IMR-90 (cell line): ENCODE data around the gene STX7. TPM values are rescaled to one million over a fixed set of nuclear protein-coding genes. Genes with fewer than 3 reads are reported as not detected.

Experiments
- ATAC-seq: fragments of 200-7000 bp; cut with Tn5 transposase; 2 replicates; pipeline ENCODE4 v1.9.1; 2020; ENCODE audit warnings: low read depth, mild to moderate bottlenecking, moderate library complexity
- BruUV-seq: library from RNA; stranded (reverse); fragments of 400-500 nt; replicated peaks from 2 replicates; lab custom pipeline; 2021; lab: Mats Ljungman, UMichigan
- CTCF ChIA-PET: fragments of 300-600 bp; formaldehyde crosslinking; extraction: SDS; loops from one replicate; lab custom pipeline; 2021; ENCODE audit warnings: antibody characterized with exemption; lab: Yijun Ruan, JAX
- POLR2A ChIA-PET: fragments of 300-600 bp; sonication (Branson Sonifier 250); formaldehyde crosslinking; loops from one replicate; lab custom pipeline; 2022; ENCODE audit warnings: antibody characterized with exemption; ENCODE audit not compliant: unreplicated experiment; lab: Charles Lee
- DNase-seq: peaks from one replicate; pipeline ENCODE4 v3.0.0; 2013
- H2AFZ ChIP-seq: replicated peaks from 2 replicates; pipeline ENCODE3; 2013; ENCODE audit warnings: low read length, mild to moderate bottlenecking; ENCODE audit not compliant: poor library complexity
- H2AK5ac ChIP-seq: 2 replicates; pipeline ENCODE4 v1.6.1; 2013; ENCODE audit warnings: low read depth, low read length, inconsistent platforms
- H2AK9ac ChIP-seq: replicated peaks from 2 replicates; pipeline ENCODE3; 2013; ENCODE audit warnings: mild to moderate bottlenecking, low read depth, low read length, moderate library complexity; ENCODE audit not compliant: poor library complexity
- H2BK120ac ChIP-seq: 2 replicates; pipeline ENCODE4 v1.6.1; 2013; ENCODE audit warnings: low read depth, low read length, inconsistent platforms
- H2BK15ac ChIP-seq: 3 replicates; pipeline ENCODE4 v1.6.1; 2013; ENCODE audit warnings: low read depth, low read length, inconsistent platforms
- H2BK20ac ChIP-seq: 2 replicates; pipeline ENCODE4 v1.6.1; 2013; ENCODE audit warnings: low read depth, mild to moderate bottlenecking, inconsistent platforms, low read length, moderate library complexity
- H2BK5ac ChIP-seq: 2 replicates; pipeline ENCODE4 v1.6.1; 2013; ENCODE audit warnings: mild to moderate bottlenecking, low read depth, low read length, inconsistent platforms; ENCODE audit not compliant: poor library complexity, severe bottlenecking
- H3K14ac ChIP-seq: replicated peaks from 2 replicates; pipeline ENCODE4 v1.6.1; 2013; ENCODE audit warnings: low read depth, low read length, inconsistent platforms
- H3K18ac ChIP-seq: 2 replicates; pipeline ENCODE4 v1.6.1; 2013; ENCODE audit warnings: low read depth, low read length, control low read depth
- H3K23ac ChIP-seq: 2 replicates; pipeline ENCODE4 v1.6.1; 2013; ENCODE audit warnings: low read depth, low read length, inconsistent platforms
- H3K27ac ChIP-seq: 2 replicates; pipeline ENCODE4 v1.5.1; 2013; ENCODE audit warnings: mild to moderate bottlenecking, control low read depth, low read length; ENCODE audit not compliant: insufficient read depth
- H3K27me3 ChIP-seq: 2 replicates; pipeline ENCODE4 v1.6.1; 2013; ENCODE audit warnings: low read length; ENCODE audit not compliant: control insufficient read depth, insufficient read depth
- H3K36me3 ChIP-seq: 2 replicates; pipeline ENCODE4 v1.6.1; 2013; ENCODE audit warnings: low read length, mixed read lengths; ENCODE audit not compliant: control insufficient read depth, insufficient read depth
- H3K4ac ChIP-seq: 2 replicates; pipeline ENCODE4 v1.6.1; 2013; ENCODE audit warnings: low read depth, low read length, inconsistent platforms
- H3K4me1 ChIP-seq: 2 replicates; pipeline ENCODE4 v1.6.1; 2013; ENCODE audit warnings: low read length, mixed read lengths; ENCODE audit not compliant: control insufficient read depth, insufficient read depth
- H3K4me2 ChIP-seq: 2 replicates; pipeline ENCODE4 v1.6.1; 2013; ENCODE audit warnings: low read depth, mild to moderate bottlenecking, control low read depth, low read length, moderate library complexity
- H3K4me3 ChIP-seq: 2 replicates; pipeline ENCODE4 v1.5.1; 2013; ENCODE audit warnings: low read depth, mild to moderate bottlenecking, control low read depth, low read length, moderate library complexity; ENCODE audit not compliant: insufficient read depth
- H3K56ac ChIP-seq: 2 replicates; pipeline ENCODE4 v1.6.1; 2013; ENCODE audit warnings: low read length, inconsistent platforms; ENCODE audit not compliant: insufficient read depth; ENCODE audit errors: extremely low read depth
- H3K79me1 ChIP-seq, 2 experiments: 2 replicates each; pipeline ENCODE4 v1.6.1; 2013; ENCODE audit warnings: low read length in 2 of 2, inconsistent platforms in 1 of 2, low read depth in 1 of 2
- H3K9ac ChIP-seq: 2 replicates; pipeline ENCODE4 v1.6.1; 2013; ENCODE audit warnings: low read depth, low read length, control low read depth
- H3K9me1 ChIP-seq: 2 replicates; pipeline ENCODE4 v1.6.1; 2013; ENCODE audit warnings: low read length, inconsistent platforms; ENCODE audit not compliant: insufficient read depth
- H3K9me3 ChIP-seq: 2 replicates; pipeline ENCODE4 v1.6.1; 2013; ENCODE audit warnings: low read length; ENCODE audit not compliant: control insufficient read depth, insufficient read depth
- H4K20me1 ChIP-seq: 2 replicates; pipeline ENCODE4 v1.6.1; 2013; ENCODE audit warnings: low read length, inconsistent platforms; ENCODE audit not compliant: insufficient read depth
- H4K5ac ChIP-seq: 2 replicates; pipeline ENCODE4 v1.6.1; 2013; ENCODE audit warnings: mild to moderate bottlenecking, low read depth, low read length, control low read depth
- H4K8ac ChIP-seq, 2 experiments: 2 replicates each; pipeline ENCODE4 v1.6.1; 2013; ENCODE audit warnings: low read depth in 2 of 2, low read length in 2 of 2, control low read depth in 1 of 2, inconsistent platforms in 1 of 2
- H4K91ac ChIP-seq: 2 replicates; pipeline ENCODE4 v1.6.1; 2013; ENCODE audit warnings: low read depth, low read length, inconsistent platforms; ENCODE audit not compliant: insufficient read depth
- BHLHE40 ChIP-seq: fragments of 150-350 bp; IDR thresholded peaks from 2 replicates; pipeline ENCODE4 v1.6.1; 2016; ENCODE audit warnings: mild to moderate bottlenecking, low read depth, low read length
- CEBPB ChIP-seq: IDR thresholded peaks from 2 replicates; pipeline ENCODE4 v1.6.1; 2012; ENCODE audit warnings: low read depth, low read length, improper control_type of control experiment
- CHD1 ChIP-seq: IDR thresholded peaks from 2 replicates; pipeline ENCODE4 v1.6.1; 2012; ENCODE audit warnings: low read depth, low read length, improper control_type of control experiment
- CTCF ChIP-seq: conservative IDR thresholded peaks from 2 replicates; pipeline ENCODE4 v1.5.1; 2012; ENCODE audit warnings: mild to moderate bottlenecking, low read depth, low read length, improper control_type of control experiment
- MXI1 ChIP-seq: IDR thresholded peaks from 2 replicates; pipeline ENCODE4 v1.6.1; 2012; ENCODE audit warnings: low read depth, mild to moderate bottlenecking, low read length, moderate library complexity, borderline replicate concordance
- POLR2A ChIP-seq: IDR thresholded peaks from 2 replicates; pipeline ENCODE4 v1.6.1; 2012; ENCODE audit warnings: mild to moderate bottlenecking, low read depth, low read length
- RAD21 ChIP-seq: IDR thresholded peaks from 2 replicates; pipeline ENCODE4 v1.6.1; 2012; ENCODE audit warnings: low read length, improper control_type of control experiment
- RFX5 ChIP-seq: IDR thresholded peaks from 2 replicates; pipeline ENCODE4 v1.8.0; 2012; ENCODE audit warnings: low read depth, mild to moderate bottlenecking, low read length, moderate library complexity
- SMC3 ChIP-seq: fragments of 150-350 bp; IDR thresholded peaks from 2 replicates; pipeline ENCODE4 v1.6.1; 2016; ENCODE audit warnings: low read depth, mild to moderate bottlenecking, antibody characterized with exemption, low read length, moderate library complexity
- WGBS, 2 experiments: methylation state at CpG; one replicate each; pipeline versions ENCODE4 v1.1.5 to v1.1.7; 2013; ENCODE audit warnings: missing lambda C conversion rate in 2 of 2; ENCODE audit not compliant: insufficient read length in 1 of 2; ENCODE audit errors: extremely low coverage in 2 of 2; 5-methylcytosine and 5-hydroxymethylcytosine counted together
- dilution Hi-C: fragments of 300-500 bp; cut with HindIII; formaldehyde crosslinking; loops from one replicate; pipeline ENCODE4 v1.14.3; 2018; ENCODE audit warnings: low sequenced_read_pairs; ENCODE audit not compliant: unreplicated experiment
- in situ Hi-C: fragments of 300-500 bp; cut with MboI; formaldehyde crosslinking; loops from 3 replicates; pipeline ENCODE4 v1.14.3; 2019; ENCODE audit warnings: low sequenced_read_pairs, inconsistent platforms, mixed read lengths
- intact Hi-C: fragments of 100-400 bp; cut with micrococcal nuclease; formaldehyde crosslinking; loops from 2 replicates; pipeline ENCODE4 v1.10.0; 2022
- polyA plus RNA-seq, 3 experiments: library from polyadenylated mRNA; depleted of rRNA; stranded (reverse); fragments of >200 nt; gene quantifications; 2 replicates each; pipeline ENCODE4 v1.2.3, GENCODE V29; 2012; ENCODE audit warnings: low replicate concordance in 1 of 3
- total RNA-seq: library from RNA; depleted of rRNA; stranded (reverse); fragments of >200 nt; gene quantifications from 2 replicates; pipeline ENCODE4 v1.2.3, GENCODE V29; 2012
- TF ChIP-seq, protein P1 (sequence below): fragments of 150-350 bp; IDR thresholded peaks from 2 replicates; pipeline ENCODE4 v1.6.1; 2016; ENCODE audit warnings: low read depth, mild to moderate bottlenecking, low read length, moderate library complexity, borderline replicate concordance

The STX7 gene
- total and polyA plus RNA-seq, 2 of the 4 experiments (the other 2 are of a cell fraction): 16.5 to 35.1 TPM

GRCh38 chr6:132505158-132505557 lies 7.8 kb downstream of the STX7 start:
- peaks cover 2% of the 10 kb centered on the region; the same call in 1 of the 2 replicates for H3K4me1 ChIP-seq
- H4K5ac ChIP-seq: no peak overlapping the region
- H2BK20ac ChIP-seq: no peak overlapping the region
- H3K79me1 ChIP-seq: peaks cover 40 to 62% of the 10 kb centered on the region in 2 experiments
- CTCF ChIA-PET: interaction anchor here (0.7 kb wide), 1 partner anchor 645 kb away, joined by 3 read pairs; no protein-coding TSS in a partner anchor
- in situ Hi-C loops (no loop called here), intact Hi-C loops (no loop called here), dilution Hi-C loops (no loop called here)
- no peak overlapping the region for H3K9ac ChIP-seq
- no peak overlapping the region for H3K4me2 ChIP-seq
- peaks cover 9% of the 10 kb centered on the region; the same call in 1 of the 2 replicates for H3K9me1 ChIP-seq
- DNase-seq (no peak), ATAC-seq (no peak)
- H3K4ac ChIP-seq: no peak overlapping the region
- no peaks in the 10 kb centered on the region for H3K9me3 ChIP-seq
- 0 out of 2 replicates have a peak overlapping the region, but pooled peaks have one; percentile 4 for H3K14ac ChIP-seq
- no peaks in the 10 kb centered on the region for H3K27me3 ChIP-seq
- no peak overlapping the region for H3K56ac ChIP-seq
- H2AK9ac ChIP-seq: no peak overlapping the region
- H2BK15ac ChIP-seq: no peak overlapping the region
- no TSS peak for BruUV-seq
- H3K27ac ChIP-seq: no peak overlapping the region
- H3K4me3 ChIP-seq: no peak overlapping the region
- no peak overlapping the region for H4K8ac ChIP-seq
- H4K20me1 ChIP-seq: peaks cover 48% of the 10 kb centered on the region; the same call in 1 of the 2 replicates
- no peak overlapping the region for H2BK120ac ChIP-seq
- no peak overlapping the region for H2BK5ac ChIP-seq
- POLR2A ChIA-PET: no interaction called here
- H3K18ac ChIP-seq: no peak overlapping the region
- H2AFZ ChIP-seq: no peak overlapping the region
- peaks cover 6% of the 10 kb centered on the region for H3K36me3 ChIP-seq
- no peak overlapping the region for H3K23ac ChIP-seq
- WGBS, 2 experiments: no CpG with 5 or more reads among the region's 1 CpG
- no peak overlapping the region for H4K91ac ChIP-seq
- no peak for TF ChIP-seq CEBPB
- TF ChIP-seq BHLHE40: no peak
- no peak for TF ChIP-seq RAD21
- TF ChIP-seq CHD1: no peak
- TF ChIP-seq, protein P1, sequence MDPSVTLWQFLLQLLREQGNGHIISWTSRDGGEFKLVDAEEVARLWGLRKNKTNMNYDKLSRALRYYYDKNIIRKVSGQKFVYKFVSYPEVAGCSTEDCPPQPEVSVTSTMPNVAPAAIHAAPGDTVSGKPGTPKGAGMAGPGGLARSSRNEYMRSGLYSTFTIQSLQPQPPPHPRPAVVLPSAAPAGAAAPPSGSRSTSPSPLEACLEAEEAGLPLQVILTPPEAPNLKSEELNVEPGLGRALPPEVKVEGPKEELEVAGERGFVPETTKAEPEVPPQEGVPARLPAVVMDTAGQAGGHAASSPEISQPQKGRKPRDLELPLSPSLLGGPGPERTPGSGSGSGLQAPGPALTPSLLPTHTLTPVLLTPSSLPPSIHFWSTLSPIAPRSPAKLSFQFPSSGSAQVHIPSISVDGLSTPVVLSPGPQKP: no peak
- no peak for TF ChIP-seq CTCF
- TF ChIP-seq SMC3: no peak
- no peak for TF ChIP-seq RFX5
- TF ChIP-seq MXI1: no peak
- TF ChIP-seq POLR2A: no peak
- no peak overlapping the region for H2AK5ac ChIP-seq
